H1 (cell line): ENCODE measurements around the gene MSI2. TPM values are rescaled to one million over a fixed set of nuclear protein-coding genes. Genes with fewer than 3 reads are reported as not detected.

ENCODE experiments used
- BACH1 ChIP-seq: IDR thresholded peaks from 2 replicates; pipeline ENCODE4 v1.6.1; 2012; ENCODE audit warnings: low read length, improper control_type of control experiment
- EP300 ChIP-seq, 2 experiments: IDR thresholded peaks; 1 replicate in 1 of 2; 2 replicates in 1 of 2; pipeline ENCODE4 v1.6.1; 2011 to 2012; ENCODE audit warnings: low read depth in 2 of 2, low read length in 2 of 2, mild to moderate bottlenecking in 2 of 2, borderline replicate concordance in 1 of 2, inconsistent platforms in 1 of 2, moderate library complexity in 1 of 2
- HDAC2 ChIP-seq, 2 experiments: fragments of 300-600 bp in 1 of 2; sonication (generic) in 1 of 2; IDR thresholded peaks; 2 replicates each; pipeline ENCODE4 v1.6.1; 2011 to 2012; ENCODE audit warnings: low read depth in 2 of 2, low read length in 2 of 2, mild to moderate bottlenecking in 2 of 2, moderate library complexity in 2 of 2, borderline replicate concordance in 1 of 2, inconsistent platforms in 1 of 2
- HDAC6 ChIP-seq: IDR thresholded peaks from one replicate; pipeline ENCODE4 v1.7.1; 2012; ENCODE audit warnings: low read depth, mild to moderate bottlenecking, inconsistent platforms, low read length, moderate library complexity
- RBBP5 ChIP-seq: IDR thresholded peaks from 2 replicates; pipeline ENCODE4 v1.7.1; 2012; ENCODE audit warnings: low read depth, mild to moderate bottlenecking, inconsistent platforms, low read length, moderate library complexity, borderline replicate concordance
- RFX5 ChIP-seq: IDR thresholded peaks from 2 replicates; pipeline ENCODE4 v1.6.1; 2011; ENCODE audit warnings: low read depth, low read length, improper control_type of control experiment, borderline replicate concordance
- TBP ChIP-seq: IDR thresholded peaks from 2 replicates; pipeline ENCODE4 v1.6.1; 2011; ENCODE audit warnings: low read depth, low read length, improper control_type of control experiment
- TCF12 ChIP-seq: IDR thresholded peaks from 2 replicates; pipeline ENCODE4 v1.6.1; 2011; ENCODE audit warnings: low read depth, mild to moderate bottlenecking, low read length
- polyA plus RNA-seq, 7 experiments: library from polyadenylated mRNA; depleted of rRNA in 3 of 7; stranded (reverse) in 5 of 7; unstranded in 2 of 7; fragments of >200 nt in 5 of 7; fragments of 200-250 nt in 2 of 7; gene quantifications; 1 replicate in 5 of 7; 2 replicates in 1 of 7; 4 replicates in 1 of 7; pipeline versions ENCODE4 v1.2.1 to v1.2.3, GENCODE V29; 2011 to 2013; ENCODE audit warnings: missing spikeins in 2 of 7, mixed read lengths in 2 of 7
- total RNA-seq: library from RNA; stranded (reverse); fragmentation: NEBNext Ultra II Directional; extraction: Animal tissue kit (Norgen Biotek cat#: 25700); gene quantifications from 2 replicates; pipeline ENCODE4 v1.2.1, GENCODE V29; 2021
- TF ChIP-seq, protein P1 (sequence below): fragments of 300-600 bp; sonication (generic); IDR thresholded peaks from 2 replicates; pipeline ENCODE4 v1.7.1; 2012; ENCODE audit warnings: low read length, moderate library complexity, mild to moderate bottlenecking, inconsistent platforms; ENCODE audit not compliant: insufficient replicate concordance

MSI2 gene
- total and polyA plus RNA-seq, 2 of the 8 experiments (the other 6 are each of a cell fraction or from before 2014, with no cell fraction given): 36.7 to 80.6 TPM

DNA sequence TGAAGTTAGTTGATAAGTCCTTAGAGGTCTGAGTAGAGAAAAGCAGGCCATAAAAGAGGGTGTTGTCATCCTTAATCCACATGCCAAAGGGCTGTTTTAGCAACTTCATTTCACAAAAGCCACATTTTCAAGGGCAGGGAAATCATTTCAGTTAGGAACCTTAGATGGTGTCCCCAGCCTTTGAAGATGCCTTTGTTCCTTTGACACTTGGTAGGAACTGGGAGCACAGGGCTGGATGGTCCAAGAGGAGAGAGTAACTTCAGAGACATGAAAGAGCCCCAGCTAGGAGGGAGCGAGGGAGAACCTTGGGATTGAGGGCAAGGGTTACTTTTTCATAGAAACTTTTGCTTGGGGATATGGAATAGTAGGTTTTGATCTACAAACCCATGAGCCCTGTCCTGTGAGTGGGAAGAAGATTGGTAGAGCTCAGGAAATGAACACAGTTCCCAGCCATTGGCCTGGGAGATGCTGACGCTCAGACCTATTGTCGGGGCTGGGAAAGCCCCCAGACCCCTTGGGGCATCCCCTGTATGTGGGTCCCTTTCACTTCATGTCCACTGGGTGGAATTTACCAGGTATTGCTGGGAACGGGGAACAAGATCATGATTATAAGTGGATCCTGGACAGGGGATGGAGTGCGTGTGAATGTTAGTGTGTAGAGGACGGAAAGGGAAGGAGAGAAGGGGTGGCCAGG, 18.9 kb downstream of the MSI2 start (continued):
- no peak for TF ChIP-seq RFX5
- no peak for TF ChIP-seq HDAC2 (IDR thresholded peaks at IDR 0.05; ENCODE audit: borderline replicate concordance in 1 of 2, low read depth in 2 of 2, low read length in 2 of 2)
- TF ChIP-seq, protein P1, sequence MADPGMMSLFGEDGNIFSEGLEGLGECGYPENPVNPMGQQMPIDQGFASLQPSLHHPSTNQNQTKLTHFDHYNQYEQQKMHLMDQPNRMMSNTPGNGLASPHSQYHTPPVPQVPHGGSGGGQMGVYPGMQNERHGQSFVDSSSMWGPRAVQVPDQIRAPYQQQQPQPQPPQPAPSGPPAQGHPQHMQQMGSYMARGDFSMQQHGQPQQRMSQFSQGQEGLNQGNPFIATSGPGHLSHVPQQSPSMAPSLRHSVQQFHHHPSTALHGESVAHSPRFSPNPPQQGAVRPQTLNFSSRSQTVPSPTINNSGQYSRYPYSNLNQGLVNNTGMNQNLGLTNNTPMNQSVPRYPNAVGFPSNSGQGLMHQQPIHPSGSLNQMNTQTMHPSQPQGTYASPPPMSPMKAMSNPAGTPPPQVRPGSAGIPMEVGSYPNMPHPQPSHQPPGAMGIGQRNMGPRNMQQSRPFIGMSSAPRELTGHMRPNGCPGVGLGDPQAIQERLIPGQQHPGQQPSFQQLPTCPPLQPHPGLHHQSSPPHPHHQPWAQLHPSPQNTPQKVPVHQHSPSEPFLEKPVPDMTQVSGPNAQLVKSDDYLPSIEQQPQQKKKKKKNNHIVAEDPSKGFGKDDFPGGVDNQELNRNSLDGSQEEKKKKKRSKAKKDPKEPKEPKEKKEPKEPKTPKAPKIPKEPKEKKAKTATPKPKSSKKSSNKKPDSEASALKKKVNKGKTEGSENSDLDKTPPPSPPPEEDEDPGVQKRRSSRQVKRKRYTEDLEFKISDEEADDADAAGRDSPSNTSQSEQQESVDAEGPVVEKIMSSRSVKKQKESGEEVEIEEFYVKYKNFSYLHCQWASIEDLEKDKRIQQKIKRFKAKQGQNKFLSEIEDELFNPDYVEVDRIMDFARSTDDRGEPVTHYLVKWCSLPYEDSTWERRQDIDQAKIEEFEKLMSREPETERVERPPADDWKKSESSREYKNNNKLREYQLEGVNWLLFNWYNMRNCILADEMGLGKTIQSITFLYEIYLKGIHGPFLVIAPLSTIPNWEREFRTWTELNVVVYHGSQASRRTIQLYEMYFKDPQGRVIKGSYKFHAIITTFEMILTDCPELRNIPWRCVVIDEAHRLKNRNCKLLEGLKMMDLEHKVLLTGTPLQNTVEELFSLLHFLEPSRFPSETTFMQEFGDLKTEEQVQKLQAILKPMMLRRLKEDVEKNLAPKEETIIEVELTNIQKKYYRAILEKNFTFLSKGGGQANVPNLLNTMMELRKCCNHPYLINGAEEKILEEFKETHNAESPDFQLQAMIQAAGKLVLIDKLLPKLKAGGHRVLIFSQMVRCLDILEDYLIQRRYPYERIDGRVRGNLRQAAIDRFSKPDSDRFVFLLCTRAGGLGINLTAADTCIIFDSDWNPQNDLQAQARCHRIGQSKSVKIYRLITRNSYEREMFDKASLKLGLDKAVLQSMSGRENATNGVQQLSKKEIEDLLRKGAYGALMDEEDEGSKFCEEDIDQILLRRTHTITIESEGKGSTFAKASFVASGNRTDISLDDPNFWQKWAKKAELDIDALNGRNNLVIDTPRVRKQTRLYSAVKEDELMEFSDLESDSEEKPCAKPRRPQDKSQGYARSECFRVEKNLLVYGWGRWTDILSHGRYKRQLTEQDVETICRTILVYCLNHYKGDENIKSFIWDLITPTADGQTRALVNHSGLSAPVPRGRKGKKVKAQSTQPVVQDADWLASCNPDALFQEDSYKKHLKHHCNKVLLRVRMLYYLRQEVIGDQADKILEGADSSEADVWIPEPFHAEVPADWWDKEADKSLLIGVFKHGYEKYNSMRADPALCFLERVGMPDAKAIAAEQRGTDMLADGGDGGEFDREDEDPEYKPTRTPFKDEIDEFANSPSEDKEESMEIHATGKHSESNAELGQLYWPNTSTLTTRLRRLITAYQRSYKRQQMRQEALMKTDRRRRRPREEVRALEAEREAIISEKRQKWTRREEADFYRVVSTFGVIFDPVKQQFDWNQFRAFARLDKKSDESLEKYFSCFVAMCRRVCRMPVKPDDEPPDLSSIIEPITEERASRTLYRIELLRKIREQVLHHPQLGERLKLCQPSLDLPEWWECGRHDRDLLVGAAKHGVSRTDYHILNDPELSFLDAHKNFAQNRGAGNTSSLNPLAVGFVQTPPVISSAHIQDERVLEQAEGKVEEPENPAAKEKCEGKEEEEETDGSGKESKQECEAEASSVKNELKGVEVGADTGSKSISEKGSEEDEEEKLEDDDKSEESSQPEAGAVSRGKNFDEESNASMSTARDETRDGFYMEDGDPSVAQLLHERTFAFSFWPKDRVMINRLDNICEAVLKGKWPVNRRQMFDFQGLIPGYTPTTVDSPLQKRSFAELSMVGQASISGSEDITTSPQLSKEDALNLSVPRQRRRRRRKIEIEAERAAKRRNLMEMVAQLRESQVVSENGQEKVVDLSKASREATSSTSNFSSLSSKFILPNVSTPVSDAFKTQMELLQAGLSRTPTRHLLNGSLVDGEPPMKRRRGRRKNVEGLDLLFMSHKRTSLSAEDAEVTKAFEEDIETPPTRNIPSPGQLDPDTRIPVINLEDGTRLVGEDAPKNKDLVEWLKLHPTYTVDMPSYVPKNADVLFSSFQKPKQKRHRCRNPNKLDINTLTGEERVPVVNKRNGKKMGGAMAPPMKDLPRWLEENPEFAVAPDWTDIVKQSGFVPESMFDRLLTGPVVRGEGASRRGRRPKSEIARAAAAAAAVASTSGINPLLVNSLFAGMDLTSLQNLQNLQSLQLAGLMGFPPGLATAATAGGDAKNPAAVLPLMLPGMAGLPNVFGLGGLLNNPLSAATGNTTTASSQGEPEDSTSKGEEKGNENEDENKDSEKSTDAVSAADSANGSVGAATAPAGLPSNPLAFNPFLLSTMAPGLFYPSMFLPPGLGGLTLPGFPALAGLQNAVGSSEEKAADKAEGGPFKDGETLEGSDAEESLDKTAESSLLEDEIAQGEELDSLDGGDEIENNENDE: no peak
- TF ChIP-seq RBBP5: no peak
- no peak for TF ChIP-seq TBP
- TF ChIP-seq TCF12: no peak
- TF ChIP-seq HDAC6: no peak
- no peak for TF ChIP-seq BACH1
- TF ChIP-seq EP300 (IDR thresholded peaks at IDR 0.05; ENCODE audit: borderline replicate concordance in 1 of 2, low read depth in 2 of 2, low read length in 2 of 2): no peak
- TF ChIP-seq, all 59 proteins: peak for 0
